ENCODE results near the gene LTB4R2. TPM values are rescaled to one million over a fixed set of nuclear protein-coding genes. Genes with fewer than 3 reads are reported as not detected.

LTB4R2 gene
- total RNA-seq, 2 experiments from 2014 or later = 9.6 to 12.0 TPM

- no peak for DNase-seq
These were observed 27.2 kb upstream of the LTB4R2 start for GRCh38 chr14:24282736-24283135.

GRCh38 chr14:24283796-24284460, 26.0 kb upstream of the LTB4R2 start:
- H3K27ac Mint-ChIP-seq = no peak overlapping the region
- H3K4me1 Mint-ChIP-seq (ENCODE audit: low read depth) = peaks cover 24% of the 10 kb centered on the region
- no peak for TF ChIP-seq CTCF (IDR thresholded peaks at IDR 0.05)
- H3K9me3 Mint-ChIP-seq = no peaks in the 10 kb centered on the region
- ChIA-PET POLR2A (interaction anchor here (0.9 to 2.0 kb wide), 2 partner anchors 13 to 41 kb away, joined by 3 to 8 read pairs; partner anchors contain the start of gene RABGGTA), CTCF (interaction anchor here (1.0 to 8.1 kb wide), 5 partner anchors 10 to 49 kb away, joined by 3 to 85 read pairs (median 7); partner anchors contain the start of genes CIDEB, DHRS1, LTB4R and LTB4R2)
- H3K27me3 Mint-ChIP-seq = no peaks in the 10 kb centered on the region
- H3K4me3 Mint-ChIP-seq = no peak overlapping the region
- peaks cover 1% of the 10 kb centered on the region for H3K36me3 Mint-ChIP-seq (ENCODE audit: low read depth)
- no peak for ATAC-seq
- intact Hi-C loops (cut with micrococcal nuclease) = no loop called here
- no peak for DNase-seq

More at GRCh38 chr14:24282736-24283135, 27.2 kb upstream of the LTB4R2 start:
- Mint-ChIP-seq H3K27me3 (no peaks in the 10 kb centered on the region), H3K27ac (no peak overlapping the region), H3K36me3 (ENCODE audit: low read depth) (peaks cover 7% of the 10 kb centered on the region), H3K4me3 (no peak overlapping the region), H3K4me1 (ENCODE audit: low read depth) (peaks cover 33% of the 10 kb centered on the region), H3K9me3 (peaks cover 3% of the 10 kb centered on the region)
- POLR2A ChIA-PET = interaction anchor here (0.9 to 1.6 kb wide), 3 partner anchors 10 to 19 kb away, joined by 3 to 4 read pairs (median 4); no protein-coding TSS in a partner anchor
- CTCF ChIA-PET = interaction anchor here (1.0 to 8.1 kb wide), 7 partner anchors 9 to 51 kb away, joined by 3 to 85 read pairs (median 9); partner anchors contain the start of genes CIDEB, DHRS1, LTB4R and LTB4R2
- no peak for TF ChIP-seq CTCF (IDR thresholded peaks at IDR 0.05)
- intact Hi-C loops (cut with micrococcal nuclease) = no loop called here
- no peak for ATAC-seq

- Mint-ChIP-seq H3K27ac (no peak overlapping the region), H3K36me3 (ENCODE audit: low read depth) (peaks cover 1% of the 10 kb centered on the region), H3K4me1 (ENCODE audit: low read depth) (peaks cover 21% of the 10 kb centered on the region), H3K9me3 (no peaks in the 10 kb centered on the region), H3K4me3 (no peak overlapping the region), H3K27me3 (no peaks in the 10 kb centered on the region)
- intact Hi-C loops (cut with micrococcal nuclease) = no loop called here
- CTCF ChIA-PET = interaction anchor here (1.5 to 8.1 kb wide), 4 partner anchors 11 to 42 kb away, joined by 7 to 85 read pairs (median 30); partner anchors contain the start of genes CIDEB, DHRS1, LTB4R and LTB4R2
- ATAC-seq (no peak), DNase-seq (no peak)
- POLR2A ChIA-PET = interaction anchor here (1.2 to 2.0 kb wide), 2 partner anchors 12 to 14 kb away, joined by 5 to 8 read pairs; partner anchors contain the start of gene RABGGTA
- TF ChIP-seq CTCF (IDR thresholded peaks at IDR 0.05) = no peak
These were observed 25.4 kb upstream of the LTB4R2 start for GRCh38 chr14:24284501-24285035.

GRCh38 chr14:24285351-24285750, 24.6 kb upstream of the LTB4R2 start:
- Mint-ChIP-seq H3K4me1 (ENCODE audit: low read depth) (peaks cover 21% of the 10 kb centered on the region), H3K27ac (no peak overlapping the region), H3K27me3 (no peaks in the 10 kb centered on the region), H3K9me3 (no peaks in the 10 kb centered on the region), H3K36me3 (ENCODE audit: low read depth) (peaks cover 5% of the 10 kb centered on the region), H3K4me3 (no peak overlapping the region)
- DNase-seq (no peak), ATAC-seq (no peak)
- ChIA-PET CTCF (interaction anchor here (2.2 kb wide), 1 partner anchor 12 kb away, joined by 10 read pairs; no protein-coding TSS in a partner anchor), POLR2A (interaction anchor here (1.2 to 2.0 kb wide), 2 partner anchors 11 to 15 kb away, joined by 5 to 8 read pairs; partner anchors contain the start of gene RABGGTA)
- intact Hi-C loops (cut with micrococcal nuclease) = no loop called here
- TF ChIP-seq CTCF (IDR thresholded peaks at IDR 0.05) = no peak

All from activated CD8-positive, alpha-beta T cell treated with anti-CD3 and anti-CD28 coated beads for 36 hours (primary cell).